Parathyroid adenoma (tissue), 2 donors: ENCODE data around the gene TMEM161A.
A peak's percentile ranks its signal among the peaks of the same experiment; 100 is the strongest.

Source experiments
- H2AFZ ChIP-seq: fragments of 300-600 bp; sonication (generic); one replicate; pipeline ENCODE4 v1.7.0; 2017; ENCODE audit warnings: antibody characterized with exemption, mild to moderate bottlenecking
- H3K27ac ChIP-seq: fragments of 300-600 bp; sonication (generic); one replicate; pipeline ENCODE4 v1.7.0; 2017
- H3K27me3 ChIP-seq: fragments of 300-600 bp; sonication (generic); one replicate; pipeline ENCODE4 v1.7.0; 2017; ENCODE audit warnings: low read length; ENCODE audit not compliant: control insufficient read depth, insufficient read depth
- H3K36me3 ChIP-seq: fragments of 300-600 bp; sonication (generic); one replicate; pipeline ENCODE4 v1.7.0; 2017; ENCODE audit warnings: low read length; ENCODE audit not compliant: control insufficient read depth, insufficient read depth
- H3K4me1 ChIP-seq: fragments of 300-600 bp; sonication (generic); one replicate; pipeline ENCODE4 v1.7.0; 2017; ENCODE audit warnings: control low read depth
- H3K4me2 ChIP-seq: fragments of 300-600 bp; sonication (generic); one replicate; pipeline ENCODE4 v1.7.0; 2017; ENCODE audit warnings: low read length
- H3K4me3 ChIP-seq: fragments of 300-600 bp; sonication (generic); one replicate; pipeline ENCODE4 v1.7.0; 2017; ENCODE audit warnings: low read depth, low read length
- H3K79me2 ChIP-seq: fragments of 300-600 bp; sonication (generic); one replicate; pipeline ENCODE4 v1.7.0; 2017; ENCODE audit warnings: control low read depth
- H3K9ac ChIP-seq: fragments of 300-600 bp; sonication (generic); one replicate; pipeline ENCODE4 v1.7.0; 2017; ENCODE audit warnings: mild to moderate bottlenecking
- H3K9me3 ChIP-seq: fragments of 300-600 bp; sonication (generic); one replicate; pipeline ENCODE4 v1.7.0; 2017; ENCODE audit warnings: low read length; ENCODE audit not compliant: control insufficient read depth
- TF ChIP-seq, protein P1 (sequence below): fragments of 300-600 bp; sonication (generic); IDR thresholded peaks from one replicate; pipeline ENCODE4 v1.7.0; 2017; ENCODE audit warnings: antibody characterized with exemption, mild to moderate bottlenecking
- donor health status: primary hyperparathyroidism.

Gene TMEM161A

DNA sequence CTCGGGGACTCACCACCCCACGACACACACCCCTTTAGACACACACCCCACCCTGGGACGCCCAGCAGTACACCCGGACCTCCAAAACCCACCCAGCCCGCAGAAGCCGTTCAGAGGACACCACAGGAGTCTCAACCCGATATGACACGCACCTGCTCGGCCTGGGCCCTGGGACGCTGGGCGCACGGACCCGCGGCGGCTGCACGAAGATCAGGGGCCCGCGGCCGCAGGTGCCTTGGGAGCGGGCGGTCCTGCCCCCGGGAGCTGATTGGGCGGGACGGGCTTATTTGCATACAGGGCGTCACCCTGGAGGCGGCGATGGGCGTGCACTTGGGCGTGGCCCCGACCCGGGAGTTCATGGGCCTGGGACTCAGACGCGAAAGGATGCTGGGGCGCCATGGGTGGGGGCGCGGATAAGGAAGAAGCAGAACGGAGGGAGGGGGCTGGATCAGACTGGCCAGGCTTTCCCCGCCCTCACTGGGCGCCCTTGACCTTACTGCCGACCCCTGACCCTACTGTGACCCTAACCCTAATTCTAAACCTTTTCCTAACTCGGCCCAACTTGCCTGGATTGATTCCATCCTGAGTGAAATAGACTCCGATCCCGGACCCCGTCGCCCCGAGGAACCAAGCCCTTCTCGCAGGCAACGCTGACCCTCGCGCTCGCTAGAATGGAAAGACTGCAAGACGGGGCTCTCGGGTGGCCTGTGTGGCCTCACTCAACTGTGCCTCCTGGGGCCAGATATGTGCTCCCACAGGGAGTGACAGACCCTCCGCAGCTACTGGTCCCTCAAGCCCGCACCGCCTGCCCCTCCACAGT lies 32.0 kb upstream of the TMEM161A start, which contains the start of gene MEF2B:
TSS of gene MEF2B (minus strand) at position 211 of the 820 bp plus-strand sequence. CDS start 19,528 bp downstream, outside the sequence.
- Histone ChIP-seq H3K79me2 (no peaks in the 10 kb centered on the region), H3K9me3 (no peaks in the 10 kb centered on the region), H2AFZ (peak within 1 kb of the TSS; percentile 25), H3K36me3 (no peaks in the 10 kb centered on the region), H3K4me3 (no peak within 1 kb of the TSS), H3K4me1 (peaks cover 2% of the 10 kb centered on the region), H3K27me3 (no peaks in the 10 kb centered on the region), H3K27ac (no peak within 1 kb of the TSS), H3K4me2 (peak within 1 kb of the TSS; percentile 34), H3K9ac (no peak within 1 kb of the TSS)
- TF ChIP-seq, protein P1, sequence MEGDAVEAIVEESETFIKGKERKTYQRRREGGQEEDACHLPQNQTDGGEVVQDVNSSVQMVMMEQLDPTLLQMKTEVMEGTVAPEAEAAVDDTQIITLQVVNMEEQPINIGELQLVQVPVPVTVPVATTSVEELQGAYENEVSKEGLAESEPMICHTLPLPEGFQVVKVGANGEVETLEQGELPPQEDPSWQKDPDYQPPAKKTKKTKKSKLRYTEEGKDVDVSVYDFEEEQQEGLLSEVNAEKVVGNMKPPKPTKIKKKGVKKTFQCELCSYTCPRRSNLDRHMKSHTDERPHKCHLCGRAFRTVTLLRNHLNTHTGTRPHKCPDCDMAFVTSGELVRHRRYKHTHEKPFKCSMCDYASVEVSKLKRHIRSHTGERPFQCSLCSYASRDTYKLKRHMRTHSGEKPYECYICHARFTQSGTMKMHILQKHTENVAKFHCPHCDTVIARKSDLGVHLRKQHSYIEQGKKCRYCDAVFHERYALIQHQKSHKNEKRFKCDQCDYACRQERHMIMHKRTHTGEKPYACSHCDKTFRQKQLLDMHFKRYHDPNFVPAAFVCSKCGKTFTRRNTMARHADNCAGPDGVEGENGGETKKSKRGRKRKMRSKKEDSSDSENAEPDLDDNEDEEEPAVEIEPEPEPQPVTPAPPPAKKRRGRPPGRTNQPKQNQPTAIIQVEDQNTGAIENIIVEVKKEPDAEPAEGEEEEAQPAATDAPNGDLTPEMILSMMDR, result no peak

DNA sequence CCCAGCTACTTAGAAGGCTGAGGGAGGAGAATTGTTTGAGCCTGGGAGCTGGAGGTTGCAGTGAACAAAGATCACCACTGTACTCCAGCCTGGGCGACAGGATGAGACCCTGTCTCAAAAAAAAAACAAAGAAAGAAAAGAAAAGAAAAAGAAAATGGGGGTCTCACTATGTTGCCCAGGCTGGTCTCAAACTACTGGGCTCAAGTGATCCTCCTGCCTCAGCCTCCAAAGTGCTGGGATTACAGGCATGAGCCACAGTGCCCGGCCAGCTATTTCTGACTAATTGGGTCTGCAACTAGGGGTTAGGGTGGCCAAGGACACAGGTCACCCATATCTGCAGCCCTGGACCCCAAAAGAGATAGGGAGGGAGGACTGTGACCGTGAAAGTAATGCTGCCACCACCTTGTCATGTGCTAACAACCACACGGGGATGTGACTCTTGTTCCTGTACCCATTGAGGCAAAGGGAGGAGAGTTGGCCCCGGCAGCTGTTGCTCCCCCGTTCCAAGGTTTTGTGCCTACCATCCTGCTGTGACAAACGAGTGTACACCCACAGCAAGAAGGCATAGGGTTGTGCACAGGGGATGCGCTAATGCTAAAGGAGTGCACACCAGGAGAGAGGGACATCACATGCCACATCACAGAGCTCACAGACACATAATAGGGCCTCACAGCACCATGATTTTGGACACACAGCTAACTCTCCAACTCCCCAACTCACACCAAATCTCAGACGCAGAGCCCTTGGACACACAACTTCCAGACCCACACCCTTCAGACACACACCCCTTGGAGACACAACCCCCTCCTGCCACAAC lies 31.2 kb upstream of the TMEM161A start:
- Histone ChIP-seq H3K4me1 (peaks cover 2% of the 10 kb centered on the region), H3K4me2 (no peak overlapping the region), H3K36me3 (no peaks in the 10 kb centered on the region), H3K9ac (no peak overlapping the region), H2AFZ (no peak overlapping the region), H3K27me3 (no peaks in the 10 kb centered on the region), H3K27ac (no peak overlapping the region), H3K79me2 (no peaks in the 10 kb centered on the region), H3K4me3 (no peak overlapping the region), H3K9me3 (no peaks in the 10 kb centered on the region)
- TF ChIP-seq, protein P1, result no peak

DNA sequence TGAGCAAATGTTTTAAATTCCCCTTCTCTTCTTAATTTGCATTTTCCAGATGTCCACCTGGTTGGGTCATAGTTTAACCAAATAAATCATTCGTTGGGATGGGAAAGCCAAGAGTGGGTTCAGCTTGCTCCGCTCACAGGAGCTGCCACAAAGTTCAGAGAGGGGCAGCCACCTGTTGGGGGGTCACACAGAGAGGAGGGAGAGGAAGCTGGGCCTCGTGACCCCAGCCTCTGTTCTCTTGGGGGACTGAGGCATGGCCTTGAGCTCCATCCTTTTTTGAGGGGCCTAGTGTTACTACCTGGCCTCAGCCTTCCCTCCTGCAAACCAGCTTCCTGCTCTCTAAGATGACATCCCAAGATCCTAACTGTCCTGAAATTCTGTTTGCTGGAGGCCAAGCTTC lies 29.3 kb upstream of the TMEM161A start:
- Histone ChIP-seq H3K27me3 (no peaks in the 10 kb centered on the region), H2AFZ (no peak overlapping the region), H3K4me1 (peaks cover 2% of the 10 kb centered on the region), H3K9ac (no peak overlapping the region), H3K36me3 (no peaks in the 10 kb centered on the region), H3K27ac (no peak overlapping the region), H3K79me2 (no peaks in the 10 kb centered on the region), H3K9me3 (no peaks in the 10 kb centered on the region), H3K4me3 (no peak overlapping the region), H3K4me2 (no peak overlapping the region)
- TF ChIP-seq, protein P1, result no peak

DNA sequence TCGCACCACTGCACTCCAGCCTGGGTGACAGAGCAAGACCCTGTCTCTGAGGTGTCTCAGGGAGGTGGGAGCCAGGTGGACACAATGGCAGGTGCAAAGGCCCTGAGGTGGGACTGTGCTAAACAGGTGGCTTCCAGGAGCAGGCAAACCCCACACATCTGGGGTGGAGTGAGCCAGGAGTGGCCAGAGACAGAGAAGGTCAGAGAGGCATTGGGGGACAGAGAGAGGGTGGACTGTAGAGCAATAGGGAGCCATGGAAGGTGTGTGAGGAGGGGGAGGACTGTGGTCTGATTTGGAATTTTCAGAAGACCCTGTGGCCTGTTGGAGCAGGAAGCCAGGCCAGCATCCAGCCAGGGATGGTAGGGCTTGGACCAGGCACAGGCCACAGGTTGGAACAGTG lies 27.1 kb upstream of the TMEM161A start:
- Histone ChIP-seq H3K4me1 (peaks cover 2% of the 10 kb centered on the region), H3K4me2 (no peak overlapping the region), H2AFZ (no peak overlapping the region), H3K36me3 (no peaks in the 10 kb centered on the region), H3K27ac (no peak overlapping the region), H3K9ac (no peak overlapping the region), H3K27me3 (no peaks in the 10 kb centered on the region), H3K9me3 (no peaks in the 10 kb centered on the region), H3K4me3 (no peak overlapping the region), H3K79me2 (no peaks in the 10 kb centered on the region)
- TF ChIP-seq, protein P1, result no peak
